Stimulated activated CD4-positive, alpha-beta T cell treated with anti-CD3 and anti-CD28 coated beads, Interleukin-4, amount 100 ng/mL, for 24 hours (primary cell): ENCODE measurements around the gene CAMTA1.

Experiments
- DNase-seq: peaks from one replicate; pipeline ENCODE4 v3.0.0-alpha.2; 2020

Gene CAMTA1

GRCh38 chr1:7278827-7279765 is 493.8 kb downstream of the CAMTA1 start:
- DNase-seq = no peak

- DNase-seq = no peak
These were observed 494.5 kb downstream of the CAMTA1 start for GRCh38 chr1:7279769-7280168.

GRCh38 chr1:7280347-7280960 is 495.2 kb downstream of the CAMTA1 start:
- DNase-seq = no peak

- no peak for DNase-seq
These were observed 496.6 kb downstream of the CAMTA1 start for GRCh38 chr1:7281821-7282220.

GRCh38 chr1:7284839-7285435 is 499.7 kb downstream of the CAMTA1 start:
- DNase-seq = no peak

GRCh38 chr1:7285856-7286454 is 500.7 kb downstream of the CAMTA1 start:
- DNase-seq = no peak

GRCh38 chr1:7287013-7287412 is 501.8 kb downstream of the CAMTA1 start:
- DNase-seq = no peak

GRCh38 chr1:7288992-7289391 is 503.7 kb downstream of the CAMTA1 start:
- no peak for DNase-seq

- no peak for DNase-seq
These were observed 504.4 kb downstream of the CAMTA1 start for GRCh38 chr1:7289694-7290093.

- no peak for DNase-seq
These were observed 506.0 kb downstream of the CAMTA1 start for GRCh38 chr1:7290971-7291970.

GRCh38 chr1:7292036-7292681 is 506.9 kb downstream of the CAMTA1 start:
- DNase-seq = no peak

- no peak for DNase-seq
These were observed 507.6 kb downstream of the CAMTA1 start for GRCh38 chr1:7292714-7293419.

- DNase-seq = no peak
These were observed 508.7 kb downstream of the CAMTA1 start for GRCh38 chr1:7293702-7294629.

- DNase-seq = no peak
These were observed 509.4 kb downstream of the CAMTA1 start for GRCh38 chr1:7294636-7295035.

GRCh38 chr1:7295946-7296345 is 510.7 kb downstream of the CAMTA1 start:
- DNase-seq = no peak

GRCh38 chr1:7296968-7297367 is 511.7 kb downstream of the CAMTA1 start:
- no peak for DNase-seq

GRCh38 chr1:7298145-7298544 is 512.9 kb downstream of the CAMTA1 start:
- no peak for DNase-seq

GRCh38 chr1:7298749-7299151 is 513.5 kb downstream of the CAMTA1 start:
- DNase-seq = no peak

GRCh38 chr1:7299329-7299799 is 514.1 kb downstream of the CAMTA1 start:
- no peak for DNase-seq

- DNase-seq = no peak
These were observed 514.7 kb downstream of the CAMTA1 start for GRCh38 chr1:7299994-7300393.
